Hematopoietic multipotent progenitor cell (in vitro differentiated cells): Measurements from ENCODE around the gene BBS9. TPM values are rescaled to one million over a fixed set of nuclear protein-coding genes. Genes with fewer than 3 reads are reported as not detected.
A peak's percentile ranks its signal among the peaks of the same experiment; 100 is the strongest.
"Not testable (repeated sequence)": the region's sequence is repeated elsewhere in the genome, so short reads cannot be mapped to it uniquely, and the experiment has no call there.

Source experiments
- DNase-seq, 3 donors: peaks; one replicate each; pipeline ENCODE4 v3.0.0-alpha.2; 2011 to 2015; ENCODE audit warnings: low read depth in 2 of 3, low spot score in 2 of 3
- total RNA-seq: library from RNA; depleted of rRNA; stranded (reverse); fragments of >200 nt; gene quantifications from one replicate; pipeline ENCODE4 v1.2.3, GENCODE V29; 2012

Gene BBS9
- total RNA-seq, 1 donor, result 12.1 TPM

DNA sequence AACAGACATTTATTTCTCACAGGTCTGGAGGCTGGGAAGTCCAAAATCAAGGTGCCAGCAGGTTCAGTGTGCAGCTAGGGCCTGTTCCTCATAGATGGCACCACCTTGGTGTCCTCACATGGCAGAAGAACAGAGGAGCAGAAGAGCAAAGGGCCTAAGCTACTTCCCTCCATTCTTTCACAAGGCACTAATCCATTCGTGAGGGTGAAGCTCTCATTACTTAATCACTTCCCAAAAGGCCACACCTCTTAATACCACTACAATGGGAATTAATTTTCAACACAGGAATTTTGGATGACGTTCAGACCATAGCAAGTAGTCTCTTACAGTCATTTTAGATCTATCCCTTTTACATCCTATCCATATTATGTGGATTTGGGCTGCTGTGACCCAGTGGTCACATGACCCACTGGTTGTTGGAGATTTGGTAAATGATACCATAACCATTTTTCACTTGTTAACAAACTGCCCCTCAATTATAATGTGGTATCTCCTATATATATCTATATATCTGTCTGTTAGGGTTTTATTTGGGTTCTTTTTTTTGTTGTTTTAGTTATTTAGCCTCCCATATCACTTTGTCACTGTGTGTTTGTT lies 63.4 kb downstream of the BBS9 start:
- DNase-seq, result no peak

DNA sequence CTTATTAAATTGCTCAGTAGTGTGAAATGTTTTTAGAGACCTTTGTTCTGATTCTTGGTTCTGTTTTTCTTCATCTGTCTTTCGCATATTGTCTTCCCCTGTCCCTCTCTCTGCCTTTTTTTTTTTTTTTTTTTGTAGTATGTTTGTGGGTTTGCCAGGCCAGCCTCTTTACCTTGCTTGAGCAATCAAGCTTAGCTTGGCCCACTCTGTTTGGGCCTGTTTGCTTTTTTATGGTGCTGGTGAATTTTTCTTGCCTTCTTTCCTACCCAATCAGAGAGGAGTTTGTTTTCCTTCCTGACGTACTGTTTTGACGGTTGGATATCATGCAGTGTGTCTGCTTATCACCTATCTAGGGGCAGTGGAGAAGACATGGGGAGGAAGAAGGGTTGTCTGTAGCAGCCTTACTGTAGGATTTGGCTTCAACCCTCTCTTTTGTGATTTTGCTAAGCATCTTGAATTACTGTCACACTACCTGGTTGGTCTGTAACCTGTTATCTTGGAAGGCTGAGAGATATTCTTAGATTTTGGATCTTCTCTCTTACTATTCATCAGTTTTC lies 64.0 kb downstream of the BBS9 start:
- DNase-seq, result no peak

DNA sequence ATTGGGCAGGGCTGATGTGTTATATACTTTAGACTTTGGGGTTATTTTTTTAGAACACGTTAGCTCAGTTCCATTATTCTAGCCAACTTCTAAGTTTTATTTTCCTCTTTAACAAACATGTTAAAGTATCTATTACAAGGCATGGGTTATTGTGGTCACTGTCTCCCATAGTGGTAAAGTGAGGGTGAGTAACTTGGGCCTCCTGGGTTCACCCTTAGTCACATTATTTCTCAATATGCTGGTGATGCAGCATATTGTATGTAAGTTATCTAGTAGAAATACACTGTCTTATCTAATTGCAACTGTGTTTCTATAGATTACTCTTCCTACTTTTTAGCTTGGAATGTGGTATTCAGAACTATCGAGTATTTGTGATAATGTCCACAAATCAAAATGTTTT lies 65.9 kb downstream of the BBS9 start:
- DNase-seq, result no peak

DNA sequence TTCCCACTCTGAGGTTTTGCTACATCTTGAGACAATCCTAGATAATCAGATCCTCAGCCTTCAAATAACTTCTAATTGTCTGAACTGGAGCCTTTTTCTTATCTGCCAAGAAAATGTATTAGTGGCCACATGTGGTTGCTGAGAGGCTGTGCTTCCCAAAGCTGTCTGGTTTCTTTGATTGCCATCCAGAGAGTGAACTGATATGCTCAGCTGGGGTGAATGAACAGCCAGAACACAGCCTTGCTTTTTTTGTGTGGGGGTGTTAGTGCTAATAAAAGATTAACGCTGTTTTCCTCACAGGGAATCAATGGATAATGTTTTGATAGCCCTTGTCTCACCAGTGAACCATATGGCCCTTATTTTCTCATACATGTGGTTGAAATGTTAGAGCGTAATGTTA lies 66.9 kb downstream of the BBS9 start:
- peak in 1 of 3 donors; percentile 10 for DNase-seq

DNA sequence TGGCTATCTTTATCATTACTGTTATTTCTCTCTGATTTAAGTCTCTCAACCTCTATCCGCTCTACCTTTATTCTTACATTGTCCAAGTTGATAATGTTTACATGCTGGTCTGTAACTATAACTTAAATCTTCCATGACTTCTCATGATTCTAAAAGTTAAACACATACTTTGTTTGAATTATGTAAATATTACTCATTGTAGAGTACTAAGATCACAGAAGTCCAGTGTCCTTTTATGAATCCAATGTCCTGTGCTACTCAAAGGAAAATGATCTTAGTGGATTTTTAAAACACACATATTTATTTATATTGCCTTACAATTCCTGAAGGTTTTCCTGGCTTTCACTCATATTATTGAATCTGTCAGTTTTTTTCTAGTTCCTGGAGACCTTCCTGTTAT lies 70.9 kb downstream of the BBS9 start:
- no peak for DNase-seq

DNA sequence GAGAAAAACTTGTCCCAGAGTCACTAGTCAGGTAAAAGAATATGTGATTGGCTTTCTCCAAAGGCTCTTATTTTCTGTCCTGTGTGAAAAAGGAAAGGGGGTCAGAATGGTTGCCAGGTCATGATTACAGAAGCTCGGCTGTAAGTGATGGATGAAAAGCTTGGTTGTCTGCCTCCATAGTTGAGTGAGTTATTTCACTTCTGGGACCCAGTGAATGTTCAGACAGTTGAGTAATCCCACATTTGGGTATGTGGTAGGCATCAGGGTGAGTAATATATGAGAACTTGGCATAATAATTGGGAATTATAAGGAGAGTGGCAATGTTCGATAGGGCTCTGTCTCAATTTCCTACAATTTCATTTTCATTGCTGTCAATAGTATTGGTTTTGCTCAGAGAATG lies 72.5 kb downstream of the BBS9 start:
- no peak for DNase-seq

DNA sequence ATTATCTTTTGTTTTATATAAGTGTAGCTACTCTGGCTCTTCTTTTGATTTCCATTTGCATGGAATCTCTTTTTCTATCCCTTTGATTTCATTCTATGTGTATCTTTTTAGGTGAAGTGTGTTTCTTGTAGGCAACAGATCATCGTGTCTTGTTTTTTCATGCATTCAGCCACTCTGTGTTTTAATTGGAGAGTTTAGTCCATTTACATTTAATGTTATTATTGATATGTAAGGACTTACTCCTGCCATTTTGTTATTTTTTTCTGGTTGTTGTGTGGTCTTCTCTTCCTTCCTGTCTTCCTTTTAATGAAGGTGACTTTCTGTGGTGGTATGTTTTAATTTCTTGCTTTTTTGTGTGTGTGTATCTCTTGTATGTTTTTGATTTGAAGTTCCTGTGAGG lies 81.6 kb downstream of the BBS9 start:
- DNase-seq, result peak in 1 of 3 donors; percentile 10

DNA sequence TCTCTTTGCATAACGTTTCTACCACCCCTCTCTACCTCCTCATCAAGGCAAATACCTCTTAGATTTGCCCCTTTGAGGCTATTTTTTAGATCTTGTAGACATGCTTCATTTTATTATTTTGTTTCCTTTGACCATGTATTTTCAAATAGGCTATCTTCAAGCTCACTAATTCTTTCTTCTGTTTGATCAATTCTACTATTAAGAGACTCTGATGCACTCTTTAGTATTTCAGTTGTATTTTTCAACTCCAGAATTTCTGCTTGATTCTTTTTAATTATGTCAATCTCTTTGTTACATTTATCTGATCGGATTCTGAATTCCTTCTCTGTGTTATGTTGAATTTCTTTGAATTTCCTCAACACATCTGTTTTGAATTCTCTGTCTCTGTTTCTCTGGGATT lies 82.8 kb downstream of the BBS9 start:
- DNase-seq, result peak in 1 of 3 donors; percentile 10

- no peak for DNase-seq
Measured at GRCh38 chr7:33215992-33216391, 86.6 kb downstream of the BBS9 start.

DNA sequence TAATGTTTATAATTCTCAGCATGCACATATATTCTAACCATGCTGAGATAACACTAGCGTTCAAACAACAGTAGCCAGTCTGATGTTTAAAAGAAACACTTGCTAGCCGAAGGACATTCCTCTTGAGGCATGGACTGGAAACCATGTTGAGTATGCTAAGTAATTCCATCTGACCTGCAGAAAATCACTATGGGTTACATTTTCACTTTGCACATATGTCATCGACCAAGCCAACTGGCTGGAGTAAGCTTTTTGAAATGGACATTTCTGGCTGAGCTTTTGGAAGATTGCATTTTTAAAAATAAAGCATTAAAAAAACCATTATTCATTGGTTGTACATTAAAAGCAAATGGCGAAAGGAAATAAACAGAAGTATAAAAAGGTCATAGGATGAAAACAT lies 88.2 kb downstream of the BBS9 start:
- DNase-seq, result no peak

DNA sequence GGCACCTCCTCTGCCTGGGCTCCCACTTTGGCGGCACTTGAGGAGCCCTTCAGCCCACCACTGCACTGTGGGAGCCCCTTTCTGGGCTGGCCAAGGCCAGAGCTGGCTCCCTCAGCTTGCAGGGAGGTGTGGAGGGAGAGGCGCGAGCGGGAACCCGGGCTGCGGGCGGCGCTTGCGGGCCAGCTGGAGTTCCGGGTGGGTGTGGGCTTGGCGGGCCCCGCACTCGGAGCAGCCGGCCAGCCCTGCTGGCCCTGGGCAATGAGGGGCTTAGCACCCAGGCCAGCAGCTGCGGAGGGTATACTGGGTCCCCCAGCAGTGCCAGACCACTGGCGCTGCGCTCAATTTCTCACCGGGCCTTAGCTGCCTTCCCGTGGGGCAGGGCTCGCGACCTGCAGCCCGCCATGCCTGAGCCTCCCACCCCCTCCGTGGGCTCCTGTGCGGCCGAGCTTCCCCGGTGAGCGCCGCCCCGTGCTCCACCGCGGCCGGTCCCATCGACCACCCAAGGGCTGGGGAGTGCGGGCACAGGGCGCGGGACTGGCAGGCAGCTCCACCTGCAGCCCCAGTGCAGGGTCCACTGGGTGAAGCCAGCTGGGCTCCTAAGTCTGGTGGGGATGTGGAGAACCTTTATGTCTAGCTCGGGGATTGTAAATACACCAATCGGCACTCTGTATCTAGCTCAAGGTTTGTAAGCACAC lies 89.6 kb downstream of the BBS9 start:
- not testable (repeated sequence) for DNase-seq

DNA sequence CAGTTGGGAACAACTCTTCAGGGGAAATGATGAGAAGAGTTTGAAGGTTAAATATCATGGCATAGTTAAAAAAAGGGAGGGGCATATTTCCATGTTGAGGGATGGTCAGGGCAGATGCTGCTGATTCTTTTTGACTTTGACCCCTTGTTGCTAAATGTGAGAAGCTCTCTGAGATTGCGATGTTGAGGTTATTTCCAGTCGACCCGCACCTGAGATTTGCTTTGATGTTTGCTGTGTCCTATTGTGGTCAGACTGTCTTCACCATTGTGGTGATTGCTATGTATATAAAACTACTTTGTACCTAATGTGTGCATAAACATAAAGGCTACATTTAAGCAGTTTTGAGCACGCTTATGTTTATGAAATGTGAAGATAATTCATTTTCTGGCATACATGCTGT lies 90.9 kb downstream of the BBS9 start:
- no peak for DNase-seq

GRCh38 chr7:33221390-33221789 lies 92.0 kb downstream of the BBS9 start:
- no peak for DNase-seq

- DNase-seq, result no peak
Measured at GRCh38 chr7:33232632-33233145, 103.3 kb downstream of the BBS9 start.

DNA sequence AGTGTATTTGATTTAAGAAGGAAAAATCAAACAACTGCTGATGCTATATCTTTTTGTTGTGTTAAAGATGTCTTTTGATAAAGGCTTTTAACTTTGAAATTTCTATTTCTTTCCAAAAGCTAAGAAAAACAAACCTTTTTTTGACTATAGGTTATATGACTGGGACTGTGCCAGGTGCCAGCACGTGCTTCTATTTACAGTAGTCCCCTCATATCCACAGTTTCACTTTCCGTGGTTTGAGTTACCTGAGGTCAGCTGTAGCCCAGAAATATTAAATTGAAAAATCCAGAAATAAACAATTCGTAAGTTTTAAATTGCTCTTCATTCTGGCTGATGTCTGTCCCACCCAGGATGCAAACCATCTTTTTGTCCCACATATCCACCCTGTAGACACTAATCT lies 104.3 kb downstream of the BBS9 start:
- DNase-seq, result no peak

GRCh38 chr7:33237036-33237435 lies 107.7 kb downstream of the BBS9 start:
- peak in 2 of 3 donors; percentile 5 to 34 for DNase-seq

GRCh38 chr7:33243319-33243881 lies 114.0 kb downstream of the BBS9 start:
- DNase-seq, result peak in 2 of 3 donors; percentile 12 to 52

- DNase-seq, result no peak
Measured at GRCh38 chr7:33248671-33249070, 119.3 kb downstream of the BBS9 start.

GRCh38 chr7:33250421-33250871 lies 121.1 kb downstream of the BBS9 start:
- DNase-seq, result no peak

- DNase-seq, result no peak
Measured at GRCh38 chr7:33251301-33251700, 121.9 kb downstream of the BBS9 start.

GRCh38 chr7:33258491-33258951 lies 129.2 kb downstream of the BBS9 start:
- no peak for DNase-seq

DNA sequence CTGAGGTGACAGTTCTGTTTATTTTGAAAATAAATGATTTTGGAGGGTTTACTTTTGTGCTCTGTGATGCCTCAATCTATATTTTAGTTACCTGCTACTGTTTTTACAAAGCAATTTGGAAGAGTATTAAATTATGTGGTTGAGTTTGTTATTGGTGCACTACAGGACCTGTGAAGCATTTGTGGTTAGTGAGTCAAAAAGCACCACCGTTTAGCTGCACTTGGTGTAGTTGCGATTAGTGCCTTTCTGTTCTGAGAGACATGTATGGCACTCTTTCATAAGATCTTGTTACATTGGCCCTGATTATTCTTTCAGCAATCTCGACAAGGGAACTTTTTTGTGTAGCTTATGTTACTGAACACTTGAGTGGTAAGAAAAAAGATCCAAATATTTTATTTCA lies 132.2 kb downstream of the BBS9 start:
- no peak for DNase-seq
